ENCODE data around the gene DAPK3. TPM values are rescaled to one million over a fixed set of nuclear protein-coding genes. Genes with fewer than 3 reads are reported as not detected.
"Not testable (repeated sequence)": the region's sequence is repeated elsewhere in the genome, so short reads cannot be mapped to it uniquely, and the experiment has no call there.

The DAPK3 gene
- total RNA-seq, 4 donors from 2014 or later, result 192 to 257 (median 235) TPM

DNA sequence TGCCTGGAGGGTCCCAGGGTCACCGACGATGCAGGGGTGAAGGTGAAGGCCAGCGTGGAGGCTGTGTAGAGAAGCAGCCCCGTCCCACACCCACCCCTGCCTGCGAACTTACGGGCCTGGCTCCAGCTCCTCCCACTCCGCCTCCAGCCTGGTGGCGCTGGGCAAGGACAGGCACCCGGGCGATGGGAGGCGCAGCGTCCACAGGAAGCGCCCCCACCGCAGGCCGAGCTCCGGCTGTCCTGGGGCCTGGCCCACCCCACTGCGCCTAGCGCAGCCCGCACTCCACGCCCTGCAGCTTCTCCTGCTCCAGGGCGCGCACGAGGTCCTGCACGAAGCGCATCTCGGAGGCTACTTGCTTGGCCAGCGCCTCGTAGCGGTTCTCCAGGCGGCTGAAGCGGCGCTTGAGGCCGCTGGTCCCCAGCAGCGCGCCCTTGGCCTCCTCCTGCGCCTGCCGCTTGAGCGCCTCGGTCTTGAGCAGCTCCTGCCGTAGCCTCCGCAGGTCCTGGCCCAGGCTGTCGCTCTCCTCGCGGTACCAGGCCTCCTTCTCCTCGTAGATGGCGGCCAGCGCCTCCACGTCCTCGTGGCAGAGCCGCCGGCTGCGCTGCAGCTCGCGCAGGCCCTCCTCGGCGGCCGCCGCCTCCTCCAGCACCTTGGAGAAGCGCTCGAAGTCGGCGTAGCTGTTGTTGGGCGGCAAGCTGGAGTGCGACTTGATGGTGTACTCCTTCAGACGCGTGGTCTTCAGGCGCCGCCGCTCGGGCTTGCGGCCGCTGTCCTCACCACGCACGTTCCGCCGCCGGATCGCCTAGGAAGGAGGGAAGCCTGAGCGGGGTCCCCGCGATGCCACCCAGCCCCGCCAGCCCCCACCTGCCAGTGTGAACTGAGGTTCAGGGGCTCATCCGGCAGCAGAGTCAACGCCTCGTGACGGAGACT is 11.8 kb downstream of the DAPK3 start:
- ATAC-seq, result no peak
- peaks cover 0 to 40% (median 2%) of the 10 kb centered on the region in 3 donors for H3K4me1 ChIP-seq
- no peaks in the 10 kb centered on the region for H3K27me3 ChIP-seq
- H3K9me3 ChIP-seq, result no peaks in the 10 kb centered on the region
- peak; percentile 12 for TF ChIP-seq POLR2AphosphoS5 (IDR thresholded peaks at IDR 0.05)
- no peak for TF ChIP-seq POLR2A (IDR thresholded peaks at IDR 0.05)
- H3K27ac ChIP-seq, result peak overlapping the region in 2 of 4 donors; percentile 19 to 90
- 96% methylated on average over 14 of the region's 86 CpGs; no CpG with 5 or more reads in 1 of the 2 donors for WGBS, 2 donors (ENCODE audit: low coverage in 1 of 2)
- H3K4me3 ChIP-seq, result no peak overlapping the region
- peaks cover 0 to 88% of the 10 kb centered on the region in 2 donors for H3K36me3 ChIP-seq

- Histone ChIP-seq H3K36me3 (peaks cover 0 to 54% of the 10 kb centered on the region in 2 donors), H3K9me3 (no peaks in the 10 kb centered on the region), H3K27ac (peak overlapping the region in 3 of 4 donors; percentile 82 to 90 (median 84)), H3K4me3 (no peak overlapping the region), H3K27me3 (no peaks in the 10 kb centered on the region), H3K4me1 (peaks cover 0 to 64% (median 17%) of the 10 kb centered on the region in 3 donors)
- ATAC-seq, result no peak
- TF ChIP-seq POLR2A (IDR thresholded peaks at IDR 0.05) (no peak), POLR2AphosphoS5 (IDR thresholded peaks at IDR 0.05) (no peak), EP300 (IDR thresholded peaks at IDR 0.05) (no peak)
- TF ChIP-seq, protein P1, sequence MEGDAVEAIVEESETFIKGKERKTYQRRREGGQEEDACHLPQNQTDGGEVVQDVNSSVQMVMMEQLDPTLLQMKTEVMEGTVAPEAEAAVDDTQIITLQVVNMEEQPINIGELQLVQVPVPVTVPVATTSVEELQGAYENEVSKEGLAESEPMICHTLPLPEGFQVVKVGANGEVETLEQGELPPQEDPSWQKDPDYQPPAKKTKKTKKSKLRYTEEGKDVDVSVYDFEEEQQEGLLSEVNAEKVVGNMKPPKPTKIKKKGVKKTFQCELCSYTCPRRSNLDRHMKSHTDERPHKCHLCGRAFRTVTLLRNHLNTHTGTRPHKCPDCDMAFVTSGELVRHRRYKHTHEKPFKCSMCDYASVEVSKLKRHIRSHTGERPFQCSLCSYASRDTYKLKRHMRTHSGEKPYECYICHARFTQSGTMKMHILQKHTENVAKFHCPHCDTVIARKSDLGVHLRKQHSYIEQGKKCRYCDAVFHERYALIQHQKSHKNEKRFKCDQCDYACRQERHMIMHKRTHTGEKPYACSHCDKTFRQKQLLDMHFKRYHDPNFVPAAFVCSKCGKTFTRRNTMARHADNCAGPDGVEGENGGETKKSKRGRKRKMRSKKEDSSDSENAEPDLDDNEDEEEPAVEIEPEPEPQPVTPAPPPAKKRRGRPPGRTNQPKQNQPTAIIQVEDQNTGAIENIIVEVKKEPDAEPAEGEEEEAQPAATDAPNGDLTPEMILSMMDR (IDR thresholded peaks at IDR 0.05), result no peak
- no CpG with 5 or more reads among the region's 10 CpGs for WGBS, 2 donors (ENCODE audit: low coverage in 1 of 2)
These were observed 15.2 kb downstream of the DAPK3 start for GRCh38 chr19:3955688-3956087.

DNA sequence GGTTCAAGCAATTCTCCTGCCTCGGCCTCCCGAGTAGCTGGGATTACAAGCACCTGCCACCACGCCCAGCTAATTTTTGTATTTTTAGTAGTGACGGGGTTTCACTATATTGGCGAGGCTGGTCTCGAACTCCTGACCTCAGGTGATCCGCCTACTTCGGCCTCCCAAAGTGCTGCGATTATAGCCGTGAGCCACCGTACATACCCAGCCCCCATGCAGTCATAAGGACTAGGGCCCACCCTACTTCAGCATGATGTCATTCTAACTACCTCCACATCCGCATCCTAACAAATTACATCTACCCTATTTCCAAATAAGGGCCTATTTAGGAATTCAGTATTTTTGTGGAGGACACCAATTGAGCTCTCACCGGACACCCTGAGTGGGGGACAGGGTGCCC is 15.6 kb downstream of the DAPK3 start:
- H3K4me3 ChIP-seq, H3K27me3 ChIP-seq, ATAC-seq, H3K9me3 ChIP-seq: not testable (repeated sequence)
- Histone ChIP-seq H3K27ac (peak overlapping the region in 3 of 4 donors; percentile 82 to 90 (median 84)), H3K36me3 (peaks cover 0 to 50% of the 10 kb centered on the region in 2 donors), H3K4me1 (peaks cover 0 to 68% (median 19%) of the 10 kb centered on the region in 3 donors)
- 60 to 87% methylated on average over 1 to 10 of the region's 13 CpGs for WGBS, 2 donors (ENCODE audit: low coverage in 1 of 2)

- no peaks in the 10 kb centered on the region for H3K9me3 ChIP-seq
- H3K36me3 ChIP-seq, result peaks cover 0 to 38% of the 10 kb centered on the region in 2 donors
- WGBS, 2 donors (ENCODE audit: low coverage in 1 of 2), result 53 to 100% methylated on average over 1 to 2 of the region's 12 CpGs
- TF ChIP-seq, protein P1 (IDR thresholded peaks at IDR 0.05), result no peak
- TF ChIP-seq EP300 (IDR thresholded peaks at IDR 0.05) (no peak), POLR2A (IDR thresholded peaks at IDR 0.05) (no peak)
- ATAC-seq, result no peak
- H3K27me3 ChIP-seq, result no peaks in the 10 kb centered on the region
- H3K27ac ChIP-seq, result peak overlapping the region; percentile 68 to 90 (median 85)
- H3K4me1 ChIP-seq, result peaks cover 0 to 79% (median 21%) of the 10 kb centered on the region in 3 donors
- no peak overlapping the region for H3K4me3 ChIP-seq
These were observed 16.8 kb downstream of the DAPK3 start for GRCh38 chr19:3954107-3954506.

- Histone ChIP-seq H3K4me1 (peaks cover 0 to 75% (median 21%) of the 10 kb centered on the region in 3 donors), H3K36me3 (peaks cover 0 to 25% of the 10 kb centered on the region in 2 donors), H3K27ac (peak overlapping the region; percentile 68 to 91 (median 87))
- 93 to 100% methylated on average over 4 to 6 of the region's 9 CpGs for WGBS, 2 donors (ENCODE audit: low coverage in 1 of 2)
- not testable (repeated sequence) for H3K9me3 ChIP-seq, ATAC-seq, H3K27me3 ChIP-seq, H3K4me3 ChIP-seq
These were observed 18.1 kb downstream of the DAPK3 start for GRCh38 chr19:3952755-3953276.

- peak; percentile 83 for ATAC-seq
- TF ChIP-seq POLR2AphosphoS5 (IDR thresholded peaks at IDR 0.05) (peak; percentile 45), EP300 (IDR thresholded peaks at IDR 0.05) (no peak)
- peaks cover 0 to 71% (median 21%) of the 10 kb centered on the region in 3 donors for H3K4me1 ChIP-seq
- peaks cover 0 to 9% of the 10 kb centered on the region in 2 donors for H3K36me3 ChIP-seq
- H3K27ac ChIP-seq, result peak overlapping the region; percentile 68 to 91 (median 87)
- no peaks in the 10 kb centered on the region for H3K9me3 ChIP-seq
- H3K4me3 ChIP-seq, result peak overlapping the region; percentile 4 to 41
- WGBS, 2 donors (ENCODE audit: low coverage in 1 of 2), result 26 to 46% methylated on average over 4 to 16 of the region's 41 CpGs
- no peaks in the 10 kb centered on the region for H3K27me3 ChIP-seq
These were observed 19.7 kb downstream of the DAPK3 start for GRCh38 chr19:3950871-3951861.

All from gastroesophageal sphincter (tissue), 4 donors.